ENCODE measurements around the gene MEIOSIN.

Gene MEIOSIN

DNA sequence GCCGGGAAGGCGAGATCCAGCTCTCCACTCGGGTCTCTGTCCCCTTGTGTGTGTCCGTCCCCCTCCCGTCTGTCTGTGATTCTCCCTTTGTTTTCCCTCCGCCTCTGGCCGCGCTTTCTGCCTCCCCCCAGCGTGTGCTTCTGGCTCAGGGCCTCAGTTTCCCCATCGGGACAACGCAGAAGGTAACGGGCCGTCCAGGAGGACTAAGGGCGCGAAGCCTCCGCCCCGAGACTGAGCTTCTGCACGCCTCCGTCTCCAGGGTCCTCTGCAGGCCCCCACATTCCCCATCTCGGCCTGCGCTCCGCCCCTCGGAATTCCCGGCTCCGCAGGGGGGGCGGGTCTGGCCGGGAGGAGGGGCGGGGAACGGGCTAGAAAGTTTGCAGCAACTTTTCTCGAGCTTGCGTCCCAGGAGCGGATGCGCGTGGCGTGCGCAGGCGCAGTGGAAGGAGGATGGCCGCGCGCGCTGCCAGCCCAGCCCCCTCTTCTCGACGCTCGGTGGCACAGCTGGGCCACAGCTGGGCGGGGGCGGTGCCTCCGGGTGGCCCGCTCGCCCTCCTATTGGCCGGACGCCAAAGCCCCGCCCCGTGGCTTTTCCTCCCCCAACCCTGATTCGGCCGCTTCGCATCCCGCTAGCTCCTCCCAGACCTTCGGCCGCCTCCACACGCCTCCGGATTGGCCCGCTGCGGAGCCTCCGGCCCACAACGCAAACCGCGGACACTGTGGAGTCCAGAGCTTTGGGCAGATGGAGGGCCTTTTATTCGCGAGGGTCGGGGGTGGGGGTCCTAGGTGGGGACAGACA, 35.9 kb downstream of the MEIOSIN start, which contains the start of gene SIX5 (continued):
- TF ChIP-seq ZNF169 (tag by site-specific recombination; IDR thresholded peaks at IDR 0.05) (0 out of 2 replicates have a peak, but pooled peaks have one; percentile 56), ZNF792 (tag by site-specific recombination; IDR thresholded peaks at IDR 0.05) (peak; percentile 76; the same call in 1 of the 2 replicates), ZNF654 (tag by site-specific recombination; IDR thresholded peaks at IDR 0.05; ENCODE audit: low read depth) (no peak), ZIC2 (tag by site-specific recombination; IDR thresholded peaks at IDR 0.05) (peak; percentile 67), ZNF791 (tag by site-specific recombination; IDR thresholded peaks at IDR 0.05) (no peak), SETDB1 (IDR thresholded peaks at IDR 0.05; ENCODE audit: insufficient read length, low read length) (no peak), KLF8 (tag by site-specific recombination; IDR thresholded peaks at IDR 0.05) (peak; percentile 99), ZNF837 (tag by site-specific recombination; IDR thresholded peaks at IDR 0.05) (no peak; the same call in 1 of the 2 replicates), ZBTB7A (tag by site-specific recombination; IDR thresholded peaks at IDR 0.05; ENCODE audit: low read depth) (peak; percentile 88), ZBTB17 (tag by site-specific recombination; IDR thresholded peaks at IDR 0.05) (peak; percentile 97), ZNF513 (tag by site-specific recombination; IDR thresholded peaks at IDR 0.05) (no peak), ZNF449 (tag by site-specific recombination; IDR thresholded peaks at IDR 0.05) (no peak), YY2 (tag by site-specific recombination; IDR thresholded peaks at IDR 0.05) (no peak), ZBTB20 (tag by site-specific recombination; IDR thresholded peaks at IDR 0.05) (peak; percentile 84), ZNF114 (tag by site-specific recombination; IDR thresholded peaks at IDR 0.05) (no peak), ZNF202 (tag by site-specific recombination; IDR thresholded peaks at IDR 0.05; ENCODE audit: borderline replicate concordance) (no peak), ZNF140 (tag by site-specific recombination; IDR thresholded peaks at IDR 0.05) (no peak), ZNF184 (tag by site-specific recombination; IDR thresholded peaks at IDR 0.05) (no peak), GFI1B (tag by site-specific recombination; IDR thresholded peaks at IDR 0.05) (peak; percentile 42; the same call in 1 of the 2 replicates), ZNF341 (tag by site-specific recombination; IDR thresholded peaks at IDR 0.05; ENCODE audit: low read depth) (peak; percentile 93), ZFP37 (tag by site-specific recombination; IDR thresholded peaks at IDR 0.05) (peak; percentile 89), ZFP41 (tag by site-specific recombination; IDR thresholded peaks at IDR 0.05; ENCODE audit: borderline replicate concordance) (no peak), ZNF214 (tag by site-specific recombination; IDR thresholded peaks at IDR 0.05; ENCODE audit: borderline replicate concordance) (no peak), ZNF274 (IDR thresholded peaks at IDR 0.05; ENCODE audit: low read length) (no peak), ZNF274 (tag by site-specific recombination; IDR thresholded peaks at IDR 0.05; ENCODE audit: borderline replicate concordance) (no peak), ATF2 (tag by site-specific recombination; IDR thresholded peaks at IDR 0.05; ENCODE audit: low read depth) (no peak), ZNF777 (tag by site-specific recombination; IDR thresholded peaks at IDR 0.05; ENCODE audit: borderline replicate concordance) (peak; percentile 87), ZNF561 (tag by site-specific recombination; IDR thresholded peaks at IDR 0.05; ENCODE audit: borderline replicate concordance) (peak; percentile 85)
- TF ChIP-seq, protein P1, sequence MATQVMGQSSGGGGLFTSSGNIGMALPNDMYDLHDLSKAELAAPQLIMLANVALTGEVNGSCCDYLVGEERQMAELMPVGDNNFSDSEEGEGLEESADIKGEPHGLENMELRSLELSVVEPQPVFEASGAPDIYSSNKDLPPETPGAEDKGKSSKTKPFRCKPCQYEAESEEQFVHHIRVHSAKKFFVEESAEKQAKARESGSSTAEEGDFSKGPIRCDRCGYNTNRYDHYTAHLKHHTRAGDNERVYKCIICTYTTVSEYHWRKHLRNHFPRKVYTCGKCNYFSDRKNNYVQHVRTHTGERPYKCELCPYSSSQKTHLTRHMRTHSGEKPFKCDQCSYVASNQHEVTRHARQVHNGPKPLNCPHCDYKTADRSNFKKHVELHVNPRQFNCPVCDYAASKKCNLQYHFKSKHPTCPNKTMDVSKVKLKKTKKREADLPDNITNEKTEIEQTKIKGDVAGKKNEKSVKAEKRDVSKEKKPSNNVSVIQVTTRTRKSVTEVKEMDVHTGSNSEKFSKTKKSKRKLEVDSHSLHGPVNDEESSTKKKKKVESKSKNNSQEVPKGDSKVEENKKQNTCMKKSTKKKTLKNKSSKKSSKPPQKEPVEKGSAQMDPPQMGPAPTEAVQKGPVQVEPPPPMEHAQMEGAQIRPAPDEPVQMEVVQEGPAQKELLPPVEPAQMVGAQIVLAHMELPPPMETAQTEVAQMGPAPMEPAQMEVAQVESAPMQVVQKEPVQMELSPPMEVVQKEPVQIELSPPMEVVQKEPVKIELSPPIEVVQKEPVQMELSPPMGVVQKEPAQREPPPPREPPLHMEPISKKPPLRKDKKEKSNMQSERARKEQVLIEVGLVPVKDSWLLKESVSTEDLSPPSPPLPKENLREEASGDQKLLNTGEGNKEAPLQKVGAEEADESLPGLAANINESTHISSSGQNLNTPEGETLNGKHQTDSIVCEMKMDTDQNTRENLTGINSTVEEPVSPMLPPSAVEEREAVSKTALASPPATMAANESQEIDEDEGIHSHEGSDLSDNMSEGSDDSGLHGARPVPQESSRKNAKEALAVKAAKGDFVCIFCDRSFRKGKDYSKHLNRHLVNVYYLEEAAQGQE (tag by site-specific recombination; IDR thresholded peaks at IDR 0.05): 0 out of 2 replicates have a peak, but pooled peaks have one; percentile 38
- TF ChIP-seq, protein P2, sequence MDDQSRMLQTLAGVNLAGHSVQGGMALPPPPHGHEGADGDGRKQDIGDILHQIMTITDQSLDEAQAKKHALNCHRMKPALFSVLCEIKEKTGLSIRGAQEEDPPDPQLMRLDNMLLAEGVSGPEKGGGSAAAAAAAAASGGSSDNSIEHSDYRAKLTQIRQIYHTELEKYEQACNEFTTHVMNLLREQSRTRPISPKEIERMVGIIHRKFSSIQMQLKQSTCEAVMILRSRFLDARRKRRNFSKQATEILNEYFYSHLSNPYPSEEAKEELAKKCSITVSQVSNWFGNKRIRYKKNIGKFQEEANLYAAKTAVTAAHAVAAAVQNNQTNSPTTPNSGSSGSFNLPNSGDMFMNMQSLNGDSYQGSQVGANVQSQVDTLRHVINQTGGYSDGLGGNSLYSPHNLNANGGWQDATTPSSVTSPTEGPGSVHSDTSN (CRISPR knock-in tag; IDR thresholded peaks at IDR 0.05): peak; percentile 77; the same call in 1 of the 2 replicates
